ENCODE data around the gene PTPRN2. TPM values are rescaled to one million over a fixed set of nuclear protein-coding genes. Genes with fewer than 3 reads are reported as not detected.

Gene PTPRN2
- total RNA-seq, 1 donor from 2014 or later = 0.72 TPM

GRCh38 chr7:157661611-157661975 is 926.0 kb downstream of the PTPRN2 start:
- DNase-seq (ENCODE audit: low spot score) = no peak

DNA sequence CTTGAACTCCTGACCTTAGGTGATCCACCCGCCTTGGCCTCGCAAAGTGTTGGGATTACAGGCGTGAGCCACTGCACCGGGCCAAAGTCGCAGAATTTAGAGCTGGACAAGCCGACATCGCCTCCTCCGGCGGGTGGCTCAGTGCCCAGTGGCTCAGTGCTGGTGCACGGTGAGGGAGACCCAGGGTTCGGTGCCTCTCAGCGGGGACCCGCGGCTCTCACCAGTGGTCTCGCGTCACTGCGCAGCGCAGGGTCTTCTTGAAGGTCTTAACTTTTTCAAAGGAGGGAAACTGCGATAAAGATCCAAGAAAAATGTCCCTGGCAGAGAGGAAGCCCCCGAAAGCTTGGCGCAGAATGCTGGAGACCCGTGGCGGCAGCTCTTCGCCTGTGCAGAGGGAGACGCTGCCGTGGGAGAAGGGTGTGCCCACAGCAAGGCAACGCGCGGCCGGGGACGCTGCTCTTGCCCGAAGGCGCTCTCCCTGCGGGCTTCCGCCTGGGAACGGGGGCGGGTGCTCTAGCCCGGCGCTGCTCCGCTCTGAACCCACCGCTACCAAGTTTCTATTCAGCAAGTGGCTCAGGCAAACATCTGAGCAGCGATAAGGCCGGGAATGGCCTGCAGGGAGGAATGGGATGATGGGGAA is 926.5 kb downstream of the PTPRN2 start:
- DNase-seq (ENCODE audit: low spot score) = no peak

- no peak for DNase-seq (ENCODE audit: low spot score)
Measured at GRCh38 chr7:157658851-157659412, 928.7 kb downstream of the PTPRN2 start.

DNA sequence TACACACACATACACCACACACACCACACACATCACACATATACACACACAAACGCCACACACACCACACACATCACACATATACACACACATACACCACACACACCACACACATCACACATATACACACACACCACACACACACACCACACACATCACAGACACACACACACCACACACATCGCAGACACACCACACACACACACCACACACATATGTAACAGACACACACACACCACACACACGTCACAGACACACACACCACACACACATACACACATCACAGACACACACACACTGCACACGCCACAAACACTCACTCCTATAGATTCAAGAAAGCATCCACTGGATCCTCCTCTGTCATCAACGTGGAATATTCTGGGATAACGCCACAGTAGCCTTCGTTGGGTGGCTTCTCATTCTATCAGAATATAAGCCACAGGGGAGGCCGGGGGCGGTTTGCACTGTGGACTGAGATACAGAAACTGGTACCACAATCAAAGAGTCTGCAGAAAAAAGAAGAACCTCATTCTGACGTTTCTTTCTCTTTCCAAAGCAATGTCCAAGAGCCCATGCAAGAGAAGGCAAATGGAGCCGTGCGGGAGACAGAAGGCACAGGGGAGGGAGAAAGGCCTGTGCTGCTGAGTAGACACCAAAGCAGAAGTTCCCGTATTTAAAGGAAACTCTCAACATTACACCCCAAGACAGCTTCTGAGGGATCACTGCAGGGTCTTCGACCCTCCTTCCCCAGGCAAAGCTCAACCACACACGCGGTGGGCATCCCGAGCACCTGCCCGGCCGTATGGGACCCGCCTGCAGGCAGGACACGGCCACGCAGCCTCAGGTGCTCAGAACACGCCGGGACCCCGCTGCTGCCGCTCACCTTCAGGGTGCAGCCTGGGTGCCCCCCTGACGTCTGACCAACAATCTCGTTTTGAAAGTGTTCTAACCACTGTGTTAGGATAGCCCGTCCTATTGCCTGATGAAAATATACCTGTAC is 929.6 kb downstream of the PTPRN2 start:
- no peak for DNase-seq (ENCODE audit: low spot score)

DNA sequence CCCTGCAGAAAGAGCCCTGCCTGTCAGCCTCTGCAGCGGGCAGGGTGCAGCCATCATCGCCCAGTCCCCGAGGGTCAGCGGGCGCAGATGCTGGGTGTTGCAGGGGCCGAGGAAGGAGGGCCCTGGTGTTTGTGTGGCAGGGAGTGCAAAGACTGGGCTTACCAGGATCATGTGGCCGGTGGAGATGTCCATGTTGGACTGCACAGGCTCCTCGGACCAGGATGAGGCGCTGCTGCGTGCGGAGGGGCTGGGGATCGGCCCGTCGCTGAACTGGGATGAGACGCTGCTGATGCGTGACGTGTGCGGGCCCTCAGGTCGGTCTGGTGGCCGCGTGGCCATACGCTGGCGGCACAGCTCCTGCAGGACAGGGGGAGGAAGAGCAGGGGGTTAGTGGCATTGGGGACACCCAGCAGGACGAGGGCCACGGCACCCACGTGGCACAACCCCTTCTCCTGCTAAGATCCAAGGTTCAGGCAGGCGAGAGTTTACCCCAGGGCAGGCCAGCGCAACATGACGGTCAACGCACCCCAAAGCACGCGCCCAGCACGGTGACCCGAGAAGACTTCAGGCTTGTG is 931.3 kb downstream of the PTPRN2 start:
- no peak for DNase-seq (ENCODE audit: low spot score)

DNA sequence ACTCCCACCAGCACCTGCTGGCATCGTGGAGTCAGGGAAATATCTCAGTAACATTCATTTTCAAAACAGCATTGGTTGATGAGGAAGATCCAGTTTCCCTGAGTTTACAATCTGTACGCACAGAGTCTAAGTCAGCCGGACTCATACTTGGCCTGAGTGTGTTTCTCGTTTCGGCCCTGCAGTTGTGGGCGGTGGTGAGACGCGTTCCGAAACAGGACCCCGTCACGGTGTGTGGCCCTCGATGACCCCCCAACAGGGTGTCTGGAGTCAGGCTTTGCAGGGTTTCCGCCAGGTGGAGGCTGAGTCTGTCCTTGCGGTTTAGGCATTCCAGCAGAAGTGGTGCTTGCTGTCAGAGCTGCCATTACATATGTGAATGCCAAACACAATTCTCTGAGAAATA is 933.3 kb downstream of the PTPRN2 start:
- DNase-seq (ENCODE audit: low spot score) = no peak

GRCh38 chr7:157653827-157654207 is 933.8 kb downstream of the PTPRN2 start:
- no peak for DNase-seq (ENCODE audit: low spot score)

- no peak for DNase-seq (ENCODE audit: low spot score)
Measured at GRCh38 chr7:157652954-157653826, 934.4 kb downstream of the PTPRN2 start.

DNA sequence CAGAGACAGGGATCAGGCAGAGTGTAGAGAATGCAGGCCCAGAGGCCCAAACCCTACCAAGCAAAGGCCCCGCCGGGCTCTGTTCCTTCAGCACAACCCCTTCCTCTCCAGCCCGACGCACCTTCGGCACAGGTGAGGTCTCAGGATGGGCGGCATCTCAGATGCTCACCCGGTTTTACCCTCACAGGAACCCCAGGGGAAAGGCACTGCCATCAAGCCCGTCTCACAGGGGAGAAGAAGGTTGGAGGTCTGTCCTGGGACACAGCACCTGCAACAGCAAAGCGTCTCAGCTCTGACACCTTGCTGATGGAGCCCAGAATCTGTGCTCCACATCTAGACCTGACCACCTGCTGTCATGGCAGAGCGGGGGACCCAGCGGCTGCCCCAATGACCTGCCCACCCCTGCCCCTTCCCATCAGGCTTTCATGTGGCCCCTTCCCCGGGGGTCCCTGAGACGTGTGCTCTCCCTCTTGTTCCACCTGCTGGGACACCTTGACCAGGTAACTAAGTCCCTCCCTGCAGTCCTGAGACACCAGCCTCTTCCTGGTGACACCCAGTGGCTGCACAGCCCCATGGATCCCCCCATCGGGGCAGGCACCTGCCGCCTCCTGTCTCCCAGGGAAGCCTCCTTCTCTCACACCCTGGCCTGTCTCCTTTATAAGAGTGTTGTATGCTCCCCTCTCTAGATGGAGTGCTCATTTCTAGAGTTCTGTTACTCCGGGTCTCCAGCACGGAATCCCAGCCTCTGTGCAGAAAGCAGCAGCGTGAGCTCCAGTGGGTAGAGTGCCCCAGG is 935.3 kb downstream of the PTPRN2 start:
- no peak for DNase-seq (ENCODE audit: low spot score)

DNA sequence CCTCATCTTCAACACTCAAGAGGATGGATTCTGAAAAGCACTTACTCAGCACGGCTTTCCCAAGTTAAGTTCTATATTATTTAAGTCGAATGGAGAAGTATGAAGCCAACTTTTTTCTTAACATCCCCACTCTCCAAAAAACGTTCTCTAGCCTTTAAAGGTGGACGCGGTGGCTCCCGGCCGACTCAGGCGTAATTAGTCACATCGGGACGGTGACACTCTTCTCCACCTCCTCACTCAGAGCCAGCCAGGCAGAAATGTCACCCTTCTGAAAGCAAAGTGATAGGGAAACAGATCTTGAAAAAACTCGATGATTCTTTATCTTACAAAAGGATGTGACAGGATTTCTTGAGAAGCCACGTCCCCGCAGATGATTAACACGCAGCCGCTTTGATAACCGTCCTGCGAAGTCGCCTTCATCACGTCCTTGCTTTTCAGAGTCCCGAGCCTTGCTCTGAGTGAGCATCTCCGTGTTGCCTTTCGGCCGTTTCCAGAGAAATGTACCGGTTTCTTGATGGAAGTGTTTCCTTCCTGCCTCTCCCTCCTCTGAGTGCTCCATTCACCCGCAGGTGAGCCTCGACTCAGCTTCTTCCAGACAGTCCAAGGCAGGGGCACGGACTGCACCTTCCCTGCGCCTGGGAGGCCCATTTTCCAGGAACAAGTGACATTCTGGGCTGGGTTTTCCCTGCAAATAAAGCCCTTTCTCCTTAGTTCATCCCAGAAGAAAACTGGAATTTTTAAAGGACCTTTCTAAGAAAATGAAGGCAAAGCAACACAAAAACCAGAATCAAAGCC is 936.1 kb downstream of the PTPRN2 start:
- DNase-seq (ENCODE audit: low spot score) = no peak

DNA sequence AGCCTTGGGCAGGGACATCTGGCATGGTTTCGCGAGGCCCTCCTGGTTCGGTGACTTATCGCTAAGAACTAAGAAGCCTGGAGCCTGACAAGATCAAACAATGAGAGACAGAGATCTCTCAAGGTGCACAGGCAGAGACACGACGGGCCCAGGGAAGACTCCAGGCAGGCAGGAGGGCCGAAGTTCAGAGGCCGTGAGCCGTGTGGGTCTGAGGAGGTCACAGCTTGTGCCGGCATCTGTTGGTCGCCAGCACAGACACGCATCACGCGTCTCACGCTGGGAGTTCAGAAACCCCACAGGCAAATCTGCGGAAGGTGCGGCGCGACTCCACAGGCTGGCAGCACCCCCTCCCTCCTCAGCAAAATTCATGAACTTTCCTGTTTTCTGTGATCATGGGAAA is 936.8 kb downstream of the PTPRN2 start:
- no peak for DNase-seq (ENCODE audit: low spot score)

- no peak for DNase-seq (ENCODE audit: low spot score)
Measured at GRCh38 chr7:157650131-157650631, 937.4 kb downstream of the PTPRN2 start.

DNA sequence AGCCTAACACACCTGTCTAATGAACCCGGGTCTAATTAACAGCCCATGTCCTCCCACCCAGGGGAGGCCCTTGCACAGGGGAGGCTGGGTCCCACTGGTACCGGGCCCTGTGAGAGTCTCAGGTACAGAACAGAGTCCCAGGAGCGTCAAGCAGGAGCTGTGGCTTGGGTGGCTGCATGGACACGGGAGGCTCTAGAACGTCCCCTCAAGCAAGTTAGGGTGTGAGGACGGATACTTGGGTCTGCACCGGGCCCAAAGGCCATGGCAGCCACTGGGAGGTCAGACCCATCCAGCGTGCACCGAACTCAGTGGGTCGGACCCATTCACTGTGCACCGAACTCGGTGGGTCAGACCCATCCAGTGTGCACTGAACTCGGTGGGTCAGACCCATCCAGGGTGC is 941.1 kb downstream of the PTPRN2 start:
- no peak for DNase-seq (ENCODE audit: low spot score)

DNA sequence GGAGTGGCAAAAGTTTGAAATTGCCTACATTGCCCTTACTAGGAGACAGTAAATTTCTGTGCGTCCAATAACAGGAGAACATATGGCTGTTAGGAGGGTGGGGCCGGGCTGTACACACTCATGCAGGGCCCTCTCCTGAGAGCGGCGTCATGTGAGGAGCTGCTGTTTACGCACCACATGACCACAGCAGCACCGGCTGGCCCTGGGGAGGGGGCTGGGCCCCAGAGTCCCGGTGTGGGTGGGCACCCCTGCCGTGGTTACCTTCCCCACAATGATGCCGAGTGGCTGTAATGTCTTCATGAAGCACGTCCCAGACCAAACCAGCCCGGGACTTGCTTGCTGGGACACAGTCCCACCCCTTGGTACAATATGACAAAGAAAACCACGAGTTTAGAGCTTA is 942.1 kb downstream of the PTPRN2 start:
- no peak for DNase-seq (ENCODE audit: low spot score)

GRCh38 chr7:157644946-157645345 is 942.7 kb downstream of the PTPRN2 start:
- no peak for DNase-seq (ENCODE audit: low spot score)

DNA sequence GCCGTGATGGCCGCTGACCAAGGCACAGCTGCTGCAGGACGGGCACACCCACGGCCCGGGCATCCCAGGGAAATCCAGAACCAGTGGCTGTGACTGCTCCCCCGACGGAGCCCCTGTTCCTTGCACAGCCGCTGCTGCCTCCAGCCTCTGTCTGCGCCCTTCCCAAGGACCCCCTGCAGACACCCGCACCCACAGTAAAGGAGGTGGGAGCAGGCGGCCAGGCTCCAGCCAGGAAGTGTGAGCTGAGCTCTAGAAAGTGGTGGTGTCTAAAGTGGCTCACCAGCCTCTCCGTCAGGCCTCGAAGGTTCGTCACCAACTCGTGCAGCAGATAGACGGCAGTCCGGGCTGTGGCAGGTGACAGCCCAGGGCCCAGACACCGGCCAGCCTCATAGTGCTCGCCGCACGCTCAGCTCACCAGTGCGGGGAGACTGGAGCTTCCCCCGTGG is 944.1 kb downstream of the PTPRN2 start:
- DNase-seq (ENCODE audit: low spot score) = no peak

DNA sequence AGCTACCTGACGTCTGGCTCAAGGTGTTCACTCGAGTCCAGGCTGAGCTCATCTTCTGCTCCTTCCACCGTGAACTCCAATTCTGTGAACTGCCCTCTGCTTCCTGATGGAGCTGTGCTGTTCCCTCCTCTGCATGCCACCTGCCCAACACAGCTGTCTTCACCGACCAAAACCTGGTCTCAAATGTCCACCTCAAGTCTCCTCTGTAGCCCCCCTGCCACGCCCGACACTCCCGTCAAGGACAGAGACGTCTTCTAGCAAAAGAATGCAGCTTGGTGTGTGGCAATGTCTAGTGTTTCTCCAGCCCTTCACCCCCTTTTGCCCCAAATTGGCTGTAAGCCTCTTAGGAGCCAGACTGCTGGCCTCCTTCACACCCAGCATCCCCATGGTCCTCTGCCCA is 945.8 kb downstream of the PTPRN2 start:
- DNase-seq (ENCODE audit: low spot score) = no peak

DNA sequence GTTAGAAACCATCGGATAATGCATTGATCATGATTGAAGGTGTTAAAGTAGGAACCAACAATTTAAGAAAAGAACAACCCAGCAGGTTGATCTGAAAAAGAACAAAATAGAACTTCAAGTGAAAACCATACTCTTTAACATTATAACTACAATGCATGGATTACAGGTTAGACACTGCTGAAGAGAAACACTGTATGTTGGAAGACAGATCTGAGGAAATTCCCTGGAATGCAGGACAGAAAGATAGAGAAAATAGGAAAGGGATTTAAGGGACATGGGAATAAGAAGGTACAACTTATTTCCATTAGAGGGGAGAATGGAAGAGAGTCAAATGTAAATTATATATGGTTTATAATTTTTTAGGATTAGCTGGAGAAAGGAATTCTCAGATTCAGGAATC is 947.5 kb downstream of the PTPRN2 start:
- no peak for DNase-seq (ENCODE audit: low spot score)

GRCh38 chr7:157638563-157638962 is 949.1 kb downstream of the PTPRN2 start:
- no peak for DNase-seq (ENCODE audit: low spot score)

All from umbilical cord (tissue), 2 donors.